SK-N-SH treated with all-trans-retinoic acid at 6 μM for 48 hours (cell line): ENCODE results near the gene OR2AT4.

ENCODE experiments used
- ARNTL ChIP-seq: fragments of 450-650 bp; formaldehyde crosslinking; IDR thresholded peaks from 2 replicates; pipeline ENCODE4 v1.5.0; 2020; ENCODE audit warnings: low read depth, mild to moderate bottlenecking, moderate library complexity, borderline replicate concordance
- BACH2 ChIP-seq: fragments of 250-450 bp; sonication (Bioruptor Pico); IDR thresholded peaks from 2 replicates; pipeline ENCODE4 v1.9.0; 2021; ENCODE audit warnings: mild to moderate bottlenecking, borderline replicate concordance
- GLIS3 ChIP-seq: fragments of 250-450 bp; sonication (Bioruptor Pico); IDR thresholded peaks from 2 replicates; pipeline ENCODE4 v1.5.0; 2020; ENCODE audit warnings: mild to moderate bottlenecking, moderate library complexity
- OSR1 ChIP-seq: fragments of 250-450 bp; sonication (Bioruptor Pico); IDR thresholded peaks from 2 replicates; pipeline ENCODE4 v1.8.0; 2022; ENCODE audit warnings: moderate library complexity, mild to moderate bottlenecking, inconsistent platforms
- PPARA ChIP-seq: fragments of 250-450 bp; sonication (Bioruptor Pico); IDR thresholded peaks from 2 replicates; pipeline ENCODE4 v1.5.0; 2020; ENCODE audit warnings: mild to moderate bottlenecking, borderline replicate concordance
- TCF4 ChIP-seq: fragments of 250-450 bp; sonication (Bioruptor Pico); IDR thresholded peaks from 2 replicates; pipeline ENCODE4 v1.8.0; 2021; ENCODE audit warnings: mild to moderate bottlenecking, moderate library complexity, borderline replicate concordance
- TOX ChIP-seq: fragments of 250-450 bp; sonication (Bioruptor Pico); IDR thresholded peaks from 2 replicates; pipeline ENCODE4 v1.8.0; 2021; ENCODE audit warnings: mild to moderate bottlenecking, moderate library complexity, borderline replicate concordance
- TF ChIP-seq, protein P1 (sequence below): fragments of 250-450 bp; sonication (Bioruptor Pico); IDR thresholded peaks from 2 replicates; pipeline ENCODE4 v1.8.0; 2020; ENCODE audit warnings: mild to moderate bottlenecking, moderate library complexity, borderline replicate concordance
- TF ChIP-seq, protein P2 (sequence below): fragments of 250-450 bp; sonication (Bioruptor Pico); IDR thresholded peaks from 2 replicates; pipeline ENCODE4 v1.5.1; 2020; ENCODE audit warnings: low read depth, mild to moderate bottlenecking, moderate library complexity

DNA sequence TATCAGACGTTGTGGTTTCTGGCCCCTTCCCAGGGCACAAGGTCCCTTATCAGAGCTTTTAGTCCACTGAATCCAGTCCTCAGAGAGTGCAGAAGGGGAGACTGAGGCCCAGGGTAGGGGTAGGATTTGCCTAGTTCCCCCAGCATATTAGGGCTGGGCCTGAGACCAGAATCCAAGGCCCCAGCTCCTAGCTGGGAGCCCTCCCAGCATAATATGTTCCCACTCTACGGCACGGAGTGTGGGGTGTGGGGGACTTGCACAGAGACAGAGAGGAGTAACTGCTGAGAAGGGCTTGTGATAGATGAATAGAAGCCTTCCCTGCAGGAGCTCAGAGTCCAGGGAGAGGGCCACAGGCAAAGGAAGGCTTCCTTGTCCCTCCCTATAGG, 64.1 kb downstream of the OR2AT4 start:
- TF ChIP-seq OSR1 (CRISPR knock-in tag) (no peak), TOX (CRISPR knock-in tag) (no peak), GLIS3 (no peak), BACH2 (CRISPR knock-in tag) (no peak), PPARA (CRISPR knock-in tag) (no peak), ARNTL (CRISPR knock-in tag) (no peak), TCF4 (CRISPR knock-in tag) (no peak)
- TF ChIP-seq, protein P1, sequence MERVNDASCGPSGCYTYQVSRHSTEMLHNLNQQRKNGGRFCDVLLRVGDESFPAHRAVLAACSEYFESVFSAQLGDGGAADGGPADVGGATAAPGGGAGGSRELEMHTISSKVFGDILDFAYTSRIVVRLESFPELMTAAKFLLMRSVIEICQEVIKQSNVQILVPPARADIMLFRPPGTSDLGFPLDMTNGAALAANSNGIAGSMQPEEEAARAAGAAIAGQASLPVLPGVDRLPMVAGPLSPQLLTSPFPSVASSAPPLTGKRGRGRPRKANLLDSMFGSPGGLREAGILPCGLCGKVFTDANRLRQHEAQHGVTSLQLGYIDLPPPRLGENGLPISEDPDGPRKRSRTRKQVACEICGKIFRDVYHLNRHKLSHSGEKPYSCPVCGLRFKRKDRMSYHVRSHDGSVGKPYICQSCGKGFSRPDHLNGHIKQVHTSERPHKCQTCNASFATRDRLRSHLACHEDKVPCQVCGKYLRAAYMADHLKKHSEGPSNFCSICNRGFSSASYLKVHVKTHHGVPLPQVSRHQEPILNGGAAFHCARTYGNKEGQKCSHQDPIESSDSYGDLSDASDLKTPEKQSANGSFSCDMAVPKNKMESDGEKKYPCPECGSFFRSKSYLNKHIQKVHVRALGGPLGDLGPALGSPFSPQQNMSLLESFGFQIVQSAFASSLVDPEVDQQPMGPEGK (CRISPR knock-in tag), result no peak
- TF ChIP-seq, protein P2, sequence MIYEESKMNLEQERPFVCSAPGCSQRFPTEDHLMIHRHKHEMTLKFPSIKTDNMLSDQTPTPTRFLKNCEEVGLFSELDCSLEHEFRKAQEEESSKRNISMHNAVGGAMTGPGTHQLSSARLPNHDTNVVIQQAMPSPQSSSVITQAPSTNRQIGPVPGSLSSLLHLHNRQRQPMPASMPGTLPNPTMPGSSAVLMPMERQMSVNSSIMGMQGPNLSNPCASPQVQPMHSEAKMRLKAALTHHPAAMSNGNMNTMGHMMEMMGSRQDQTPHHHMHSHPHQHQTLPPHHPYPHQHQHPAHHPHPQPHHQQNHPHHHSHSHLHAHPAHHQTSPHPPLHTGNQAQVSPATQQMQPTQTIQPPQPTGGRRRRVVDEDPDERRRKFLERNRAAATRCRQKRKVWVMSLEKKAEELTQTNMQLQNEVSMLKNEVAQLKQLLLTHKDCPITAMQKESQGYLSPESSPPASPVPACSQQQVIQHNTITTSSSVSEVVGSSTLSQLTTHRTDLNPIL (CRISPR knock-in tag), result no peak
